ENCODE data around the gene FAM210B.

- TF ChIP-seq CTCF (conservative IDR thresholded peaks at IDR 0.05 in 1 of 2, IDR thresholded peaks at IDR 0.05 in 1 of 2; ENCODE audit: low read depth in 1 of 2, low read length in 2 of 2), result no peak
- no peak for TF ChIP-seq EZH2 (IDR thresholded peaks at IDR 0.05; ENCODE audit: low read length, missing control alignments)
Measured at GRCh38 chr20:56358600-56359211, at the start of gene FAM210B.
